Measurements from ENCODE around the gene FAM114A1.
A peak's percentile ranks its signal among the peaks of the same experiment; 100 is the strongest.

The FAM114A1 gene

GRCh38 chr4:38867478-38868058 is at the start of gene FAM114A1:
TSS of gene FAM114A1 (plus strand) at chr4:38867806. CDS start at chr4:38878079, 10,273 bp downstream.
- DNase-seq (ENCODE audit: extremely low spot score, insufficient read length, low read depth) (peak; percentile 70), FAIRE-seq (no peak)

GRCh38 chr4:38818441-38818976 is 49.1 kb upstream of the FAM114A1 start:
- no peak for DNase-seq (ENCODE audit: extremely low spot score, insufficient read length, low read depth)
- peak; percentile 86 for FAIRE-seq

GRCh38 chr4:38819569-38819968 is 48.0 kb upstream of the FAM114A1 start:
- peak; percentile 75 for FAIRE-seq
- DNase-seq (ENCODE audit: extremely low spot score, insufficient read length, low read depth) = no peak

DNA sequence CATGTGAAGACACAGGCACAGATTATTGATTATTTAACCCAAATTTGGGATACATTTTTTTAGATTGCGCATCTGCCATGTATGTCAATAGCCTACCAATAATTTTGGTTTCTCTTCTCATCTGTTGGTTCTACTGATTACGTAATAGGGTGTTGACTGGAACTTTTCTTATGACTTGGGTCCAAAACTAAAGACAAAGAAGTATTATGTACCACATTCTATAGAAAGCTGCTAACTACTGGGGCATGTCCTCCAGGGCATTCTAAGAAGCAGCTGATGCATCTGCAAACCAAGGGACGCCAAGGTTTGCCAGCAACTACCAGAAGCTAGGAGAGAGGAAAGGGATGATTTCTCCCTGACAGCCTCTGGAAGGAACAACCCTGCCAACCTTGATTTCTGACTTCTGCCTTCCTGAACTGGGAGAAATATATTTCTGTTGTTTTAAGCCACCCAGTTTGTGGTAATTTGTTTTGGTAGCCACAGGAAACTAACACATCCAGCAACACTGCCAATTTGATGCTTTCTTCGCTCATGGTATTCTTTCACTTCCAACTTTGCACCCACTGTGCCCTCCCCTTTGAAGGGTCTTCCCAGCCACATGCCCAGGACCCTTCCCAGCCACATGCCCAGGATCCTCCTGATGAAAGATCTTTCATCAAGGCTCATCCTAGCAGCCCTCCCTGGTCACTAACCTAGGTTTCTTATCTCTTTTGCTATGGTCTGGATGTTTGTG is 47.1 kb upstream of the FAM114A1 start:
- peak; percentile 87 for FAIRE-seq
- DNase-seq (ENCODE audit: extremely low spot score, insufficient read length, low read depth) = no peak

DNA sequence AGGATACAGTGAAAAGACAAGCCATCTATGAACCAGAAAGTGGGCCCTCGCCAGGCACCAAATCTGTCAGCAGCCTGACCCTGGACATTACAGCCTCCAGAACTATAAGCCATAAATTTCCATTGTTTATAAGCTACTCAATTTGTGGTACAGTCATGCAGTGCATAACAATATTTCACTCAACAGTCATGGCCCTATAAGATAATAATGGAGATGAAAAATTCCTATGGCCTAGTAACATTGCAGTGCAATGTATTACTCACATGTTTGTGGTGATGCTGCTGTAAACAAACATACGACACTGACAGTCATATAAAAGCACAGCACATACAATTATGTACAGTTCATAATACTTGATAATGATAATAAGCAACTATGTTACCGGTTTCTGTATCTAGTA is 45.9 kb upstream of the FAM114A1 start:
- FAIRE-seq = no peak
- no peak for DNase-seq (ENCODE audit: extremely low spot score, insufficient read length, low read depth)

GRCh38 chr4:38822748-38823303 is 44.8 kb upstream of the FAM114A1 start:
- DNase-seq (ENCODE audit: extremely low spot score, insufficient read length, low read depth) (no peak), FAIRE-seq (no peak)

DNA sequence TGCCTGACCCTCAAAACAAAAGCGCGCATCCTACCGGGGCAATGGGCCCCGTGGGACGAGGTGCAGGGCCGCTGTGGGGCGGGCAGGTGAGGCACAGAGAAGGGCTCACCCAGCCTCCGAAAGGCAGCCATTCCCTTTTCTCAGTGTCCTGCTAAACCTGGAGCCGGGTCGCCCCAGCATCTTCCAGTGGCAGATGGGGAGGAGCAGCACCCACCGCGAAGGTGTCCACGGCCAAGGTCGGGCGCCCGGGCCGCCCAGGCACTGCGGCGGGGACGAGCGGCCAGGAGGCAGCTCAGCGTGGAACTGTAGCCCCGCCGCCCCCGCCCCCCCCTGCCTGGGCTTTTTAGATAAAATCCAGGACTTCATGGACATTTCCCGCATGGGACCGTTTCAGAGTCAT is 43.8 kb upstream of the FAM114A1 start:
- FAIRE-seq (no peak), DNase-seq (ENCODE audit: extremely low spot score, insufficient read length, low read depth) (no peak)

GRCh38 chr4:38829237-38829636 is 38.4 kb upstream of the FAM114A1 start:
- DNase-seq (ENCODE audit: extremely low spot score, insufficient read length, low read depth) (no peak), FAIRE-seq (peak; percentile 21)

GRCh38 chr4:38831653-38832052 is 36.0 kb upstream of the FAM114A1 start:
- DNase-seq (ENCODE audit: extremely low spot score, insufficient read length, low read depth) (no peak), FAIRE-seq (no peak)

GRCh38 chr4:38832206-38832605 is 35.4 kb upstream of the FAM114A1 start:
- DNase-seq (ENCODE audit: extremely low spot score, insufficient read length, low read depth) (no peak), FAIRE-seq (no peak)

DNA sequence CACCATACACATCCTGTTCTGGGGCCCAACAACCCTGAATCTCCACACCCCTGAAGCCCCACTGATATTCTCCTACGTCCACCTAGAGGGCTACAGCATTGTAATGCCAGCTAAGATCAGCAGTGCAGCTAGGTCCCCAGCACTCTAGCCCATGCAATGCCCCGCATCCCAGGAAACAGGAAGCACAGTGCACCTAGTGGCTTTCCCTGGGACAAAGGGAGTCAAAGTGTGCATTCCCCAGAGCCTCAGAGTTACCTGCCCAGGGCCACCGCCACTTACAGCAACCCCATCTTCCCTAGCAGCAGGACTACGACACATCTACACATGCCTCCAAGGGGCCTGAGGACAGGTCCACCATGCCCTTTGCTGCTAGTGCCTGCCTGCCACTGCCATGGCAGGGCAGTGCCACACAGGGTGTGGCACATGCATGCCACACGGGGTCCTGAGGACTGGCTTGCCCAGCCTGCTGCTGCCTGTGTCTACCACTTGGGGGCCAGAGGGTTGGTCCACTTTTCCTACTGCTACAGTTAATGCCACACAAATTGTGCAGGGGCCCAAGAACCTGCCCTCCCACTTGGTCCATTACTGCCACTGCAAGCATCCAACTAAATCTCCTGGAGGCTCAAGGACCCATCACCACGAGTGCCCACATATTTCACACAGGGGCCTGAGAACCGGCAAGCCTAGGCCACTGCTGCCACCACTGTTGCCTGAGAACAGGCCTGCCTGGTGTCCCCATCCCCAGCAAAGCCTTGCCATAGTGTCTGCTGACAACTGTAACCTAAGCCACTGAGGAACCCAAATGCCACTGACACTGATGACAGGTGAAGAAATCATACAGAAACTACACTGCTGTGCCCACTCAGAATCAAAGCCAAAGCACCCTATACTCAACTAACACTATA is 34.7 kb upstream of the FAM114A1 start:
- FAIRE-seq (no peak), DNase-seq (ENCODE audit: extremely low spot score, insufficient read length, low read depth) (no peak)

DNA sequence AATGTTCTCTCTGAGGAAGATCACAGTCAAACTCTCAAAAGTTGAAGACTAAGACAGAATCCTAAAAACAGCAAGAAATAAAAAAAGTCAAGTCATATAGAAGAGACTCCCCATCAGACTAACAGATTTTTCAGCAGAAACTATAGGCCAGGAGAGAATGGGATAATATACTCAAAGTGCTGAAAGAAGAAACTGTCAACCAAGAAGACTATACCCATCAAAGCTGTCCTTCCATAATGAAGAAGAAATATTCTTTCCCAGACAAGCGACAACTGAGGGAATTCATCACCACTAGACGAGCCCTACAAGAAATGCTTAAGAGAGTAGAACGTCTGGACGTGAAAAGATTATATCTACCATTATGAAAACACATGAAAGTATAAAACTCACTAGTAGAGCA is 33.0 kb upstream of the FAM114A1 start:
- no peak for DNase-seq (ENCODE audit: extremely low spot score, insufficient read length, low read depth)
- FAIRE-seq = no peak

DNA sequence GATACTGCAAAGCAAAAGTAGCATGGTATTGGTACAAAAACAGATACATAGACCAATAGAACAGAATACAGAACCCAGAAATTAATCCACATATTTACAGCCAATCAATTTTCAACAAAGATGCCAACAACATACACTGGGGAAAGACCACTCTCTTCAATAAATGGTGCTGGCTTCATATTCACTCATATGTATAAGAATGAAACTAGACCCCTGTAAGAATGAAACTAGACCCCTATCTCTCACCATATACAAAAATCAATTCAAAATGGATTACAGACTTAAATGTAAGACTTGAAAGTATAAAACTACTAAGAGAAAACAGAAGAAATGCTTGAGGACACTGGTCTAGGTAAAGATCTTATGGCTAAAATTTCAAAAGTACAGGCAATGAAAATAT is 30.3 kb upstream of the FAM114A1 start:
- no peak for DNase-seq (ENCODE audit: extremely low spot score, insufficient read length, low read depth)
- no peak for FAIRE-seq

DNA sequence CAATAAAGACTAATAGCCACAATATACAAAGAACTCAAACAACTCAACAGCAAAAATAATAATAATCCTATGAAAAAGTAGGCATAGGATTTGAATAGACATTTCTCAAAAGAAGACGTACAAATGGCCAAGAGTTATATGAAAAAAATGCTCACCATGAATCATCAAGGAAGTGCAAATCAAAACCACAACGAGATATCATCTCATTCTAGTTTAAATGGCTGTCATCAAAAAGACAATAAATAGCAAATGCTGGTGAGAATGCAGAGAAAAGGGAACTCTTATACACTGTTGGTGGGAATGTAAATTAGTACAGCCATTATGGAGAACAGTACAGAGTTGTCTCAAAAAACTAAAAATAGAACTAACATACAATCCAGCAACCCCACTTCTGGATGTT is 29.8 kb upstream of the FAM114A1 start:
- DNase-seq (ENCODE audit: extremely low spot score, insufficient read length, low read depth) (no peak), FAIRE-seq (no peak)

DNA sequence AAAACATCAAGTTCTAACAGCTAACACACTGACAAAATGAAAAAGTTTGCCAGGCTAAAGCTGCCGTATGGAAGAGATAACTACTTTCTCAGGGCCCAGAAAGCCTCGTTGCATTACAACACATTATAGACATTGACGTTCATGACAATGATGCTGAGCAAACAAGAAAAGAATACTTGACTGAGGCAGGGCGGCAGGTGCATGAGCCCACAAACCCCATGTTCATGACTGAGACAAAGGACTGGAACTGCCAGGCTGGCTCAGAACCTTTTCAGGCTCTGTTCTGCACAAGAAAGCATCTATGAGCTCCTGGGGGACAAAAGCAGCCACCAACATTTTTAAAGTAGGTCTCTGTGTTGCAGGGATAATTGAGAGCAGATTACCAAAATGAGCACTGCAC is 24.6 kb upstream of the FAM114A1 start:
- FAIRE-seq (no peak), DNase-seq (ENCODE audit: extremely low spot score, insufficient read length, low read depth) (no peak)

- DNase-seq (ENCODE audit: extremely low spot score, insufficient read length, low read depth) (no peak), FAIRE-seq (no peak)
These were observed 21.6 kb upstream of the FAM114A1 start for GRCh38 chr4:38846015-38846414.

DNA sequence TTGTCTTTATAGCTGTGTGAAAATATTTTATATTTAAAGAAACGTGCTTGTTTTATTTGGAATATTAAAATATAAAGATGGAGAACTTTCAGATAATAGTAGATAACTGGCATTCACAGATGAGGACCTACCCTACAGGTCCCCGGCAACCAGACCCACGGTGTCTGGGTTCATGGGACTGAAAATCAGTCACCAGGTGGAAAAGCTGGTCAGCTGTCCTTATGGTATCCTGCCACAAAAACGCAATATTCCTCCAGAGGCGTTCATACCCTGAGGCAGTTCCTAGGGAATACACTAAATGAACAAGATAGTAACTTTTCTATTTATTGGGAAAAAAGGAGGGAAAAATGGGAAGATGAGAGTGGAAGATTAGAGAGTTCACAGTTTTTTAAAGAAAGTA is 12.1 kb upstream of the FAM114A1 start:
- no peak for FAIRE-seq
- DNase-seq (ENCODE audit: extremely low spot score, insufficient read length, low read depth) = no peak

GRCh38 chr4:38856046-38856445 is 11.6 kb upstream of the FAM114A1 start:
- FAIRE-seq = no peak

DNA sequence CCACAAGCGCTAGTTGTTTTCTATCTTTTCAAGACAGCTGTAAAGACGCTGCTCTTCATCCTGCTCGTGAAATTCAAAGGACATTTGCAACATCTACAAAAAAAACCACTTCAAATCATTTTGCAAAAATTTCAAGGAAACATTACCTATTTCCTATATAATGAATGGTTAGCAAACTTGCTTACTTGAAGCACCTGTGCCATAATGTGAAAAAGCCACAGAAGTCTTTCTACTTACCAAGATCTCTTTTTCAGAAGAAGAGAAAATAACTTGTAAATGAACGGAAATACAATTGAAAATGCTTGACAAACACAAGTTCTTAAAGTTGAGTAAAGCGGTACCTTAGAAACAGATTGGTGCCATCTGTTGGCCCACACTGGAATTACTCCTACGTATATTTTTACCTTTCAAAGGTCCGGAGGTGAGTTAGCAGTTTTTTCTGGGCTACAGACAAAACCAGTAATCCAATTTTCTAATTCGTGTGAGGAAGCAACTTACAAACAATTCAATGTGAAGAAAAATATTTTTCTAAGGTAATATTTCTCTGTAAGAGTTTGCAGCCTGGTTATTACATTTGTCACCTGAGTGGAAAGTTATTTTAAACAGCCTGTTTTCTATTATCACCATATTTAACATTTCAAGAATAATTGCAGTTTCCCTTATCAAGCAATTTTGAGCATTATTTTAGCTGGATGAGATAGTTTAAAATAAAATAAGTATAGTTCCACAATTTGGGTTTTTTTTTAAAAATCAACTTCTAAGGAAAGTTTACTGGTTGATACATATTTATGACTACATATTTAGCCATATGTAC is 10.9 kb upstream of the FAM114A1 start, which contains the start of gene TLR6:
TLR6 (minus strand) TSS at position 294 of the 814 bp plus-strand sequence. CDS start 27,344 bp downstream, outside the sequence.
- peak; percentile 32 for DNase-seq (ENCODE audit: extremely low spot score, insufficient read length, low read depth)
- peak; percentile 93 for FAIRE-seq

More at GRCh38 chr4:38856046-38856445, 11.6 kb upstream of the FAM114A1 start:
- no peak for DNase-seq (ENCODE audit: extremely low spot score, insufficient read length, low read depth)
